ENCODE data around the gene RABL3.

DNA sequence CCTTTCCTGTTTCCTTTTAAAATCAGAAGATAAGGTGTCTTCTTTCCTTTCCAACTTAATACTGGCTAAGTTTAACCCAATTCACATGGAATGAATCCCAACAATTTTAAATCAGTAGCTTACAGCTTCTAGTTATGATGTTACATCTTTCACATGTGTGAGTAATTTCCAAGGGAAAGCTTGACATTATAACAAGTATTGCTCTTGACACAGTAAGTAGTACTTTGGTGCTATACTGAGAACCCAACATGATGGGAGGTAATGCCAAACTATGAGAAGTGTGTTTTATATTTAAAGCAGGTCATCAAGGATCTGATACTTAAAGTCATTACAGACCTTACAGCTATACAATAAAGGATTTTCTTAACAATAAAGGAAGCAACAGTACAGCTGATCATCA, 29.1 kb downstream of the RABL3 start:
- TF ChIP-seq POLR2AphosphoS5 (IDR thresholded peaks at IDR 0.05; ENCODE audit: low read depth, low read length): no peak
- TF ChIP-seq TAF1 (IDR thresholded peaks at IDR 0.05; ENCODE audit: low read depth, low read length): no peak
